Kasumi-1 (cell line): ENCODE measurements around the gene LAG3.
A peak's percentile ranks its signal among the peaks of the same experiment; 100 is the strongest.

ENCODE experiments used
- DNase-seq, 2 experiments: peaks; one replicate each; lab custom pipeline; 2025; lab: John Stamatoyannopoulos, UW

The LAG3 gene

DNA sequence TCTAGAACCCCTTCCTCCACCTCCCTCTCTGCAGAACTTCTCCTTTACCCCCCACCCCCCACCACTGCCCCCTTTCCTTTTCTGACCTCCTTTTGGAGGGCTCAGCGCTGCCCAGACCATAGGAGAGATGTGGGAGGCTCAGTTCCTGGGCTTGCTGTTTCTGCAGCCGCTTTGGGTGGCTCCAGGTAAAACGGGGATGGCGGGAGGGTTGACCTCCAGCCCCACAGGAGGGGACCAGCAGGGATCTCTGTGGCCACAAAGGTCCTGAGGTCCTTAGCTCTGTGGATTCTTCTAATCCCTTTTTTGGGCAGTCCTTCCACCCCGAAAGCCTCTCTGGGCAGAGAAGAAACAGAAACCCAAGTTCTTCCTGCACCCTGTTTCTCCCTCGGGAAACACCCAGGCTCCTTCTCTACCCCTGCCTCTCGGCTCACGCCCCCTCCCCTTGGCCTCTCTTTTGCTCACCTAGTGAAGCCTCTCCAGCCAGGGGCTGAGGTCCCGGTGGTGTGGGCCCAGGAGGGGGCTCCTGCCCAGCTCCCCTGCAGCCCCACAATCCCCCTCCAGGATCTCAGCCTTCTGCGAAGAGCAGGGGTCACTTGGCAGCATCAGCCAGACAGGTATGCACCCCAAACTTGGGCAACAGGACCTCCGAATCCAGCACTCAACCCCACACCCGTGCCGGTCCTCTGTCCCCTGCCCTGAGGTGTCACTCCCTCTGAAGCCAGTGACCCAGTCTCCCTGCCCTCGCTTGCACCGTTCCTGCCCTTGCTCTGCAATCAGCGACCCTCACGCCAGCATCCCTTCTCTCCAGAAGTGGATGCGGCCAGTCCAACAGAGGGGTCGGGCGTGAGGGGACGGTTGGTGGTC, 638 bp downstream of the LAG3 start:
- no peak for DNase-seq

DNA sequence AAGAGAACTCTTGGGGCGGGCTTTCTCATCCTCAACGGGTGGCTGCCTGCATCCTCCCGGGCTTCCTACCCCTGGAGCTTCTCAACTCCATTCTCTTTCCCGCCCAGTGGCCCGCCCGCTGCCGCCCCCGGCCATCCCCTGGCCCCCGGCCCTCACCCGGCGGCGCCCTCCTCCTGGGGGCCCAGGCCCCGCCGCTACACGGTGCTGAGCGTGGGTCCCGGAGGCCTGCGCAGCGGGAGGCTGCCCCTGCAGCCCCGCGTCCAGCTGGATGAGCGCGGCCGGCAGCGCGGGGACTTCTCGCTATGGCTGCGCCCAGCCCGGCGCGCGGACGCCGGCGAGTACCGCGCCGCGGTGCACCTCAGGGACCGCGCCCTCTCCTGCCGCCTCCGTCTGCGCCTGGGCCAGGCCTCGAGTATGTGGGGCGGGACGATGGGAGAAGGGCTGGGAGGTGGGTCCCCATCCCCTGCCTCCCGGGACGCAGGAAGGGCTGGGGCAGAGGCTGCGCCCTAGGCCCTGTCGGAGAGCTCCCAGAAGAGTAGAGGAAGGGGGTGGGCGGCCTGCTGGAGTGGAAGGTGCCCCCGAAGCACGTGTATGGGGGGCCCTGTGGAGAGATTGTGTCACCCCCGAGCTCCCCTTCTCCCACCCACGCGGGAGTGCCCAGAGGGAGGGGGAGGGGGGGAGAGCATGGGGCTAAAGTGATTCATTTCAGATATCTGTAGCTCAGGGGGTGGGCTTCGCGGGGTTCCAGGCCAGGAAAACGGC, 1.5 kb downstream of the LAG3 start:
- DNase-seq: no peak

DNA sequence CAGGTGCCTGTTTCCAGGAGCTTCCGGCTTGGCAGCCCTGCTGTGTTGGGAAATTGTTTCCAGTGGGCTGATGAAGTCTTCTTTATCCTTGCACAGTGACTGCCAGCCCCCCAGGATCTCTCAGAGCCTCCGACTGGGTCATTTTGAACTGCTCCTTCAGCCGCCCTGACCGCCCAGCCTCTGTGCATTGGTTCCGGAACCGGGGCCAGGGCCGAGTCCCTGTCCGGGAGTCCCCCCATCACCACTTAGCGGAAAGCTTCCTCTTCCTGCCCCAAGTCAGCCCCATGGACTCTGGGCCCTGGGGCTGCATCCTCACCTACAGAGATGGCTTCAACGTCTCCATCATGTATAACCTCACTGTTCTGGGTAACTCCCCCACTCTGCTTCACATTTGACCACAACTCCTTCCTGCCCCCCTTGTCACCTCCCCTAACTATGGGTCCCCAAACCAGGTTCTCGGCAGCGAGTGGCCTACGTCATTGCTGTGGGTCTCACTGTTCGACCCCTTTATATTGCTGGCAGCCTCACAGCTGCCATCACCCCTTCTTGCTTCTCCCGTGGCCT, 2.3 kb downstream of the LAG3 start:
- no peak for DNase-seq

DNA sequence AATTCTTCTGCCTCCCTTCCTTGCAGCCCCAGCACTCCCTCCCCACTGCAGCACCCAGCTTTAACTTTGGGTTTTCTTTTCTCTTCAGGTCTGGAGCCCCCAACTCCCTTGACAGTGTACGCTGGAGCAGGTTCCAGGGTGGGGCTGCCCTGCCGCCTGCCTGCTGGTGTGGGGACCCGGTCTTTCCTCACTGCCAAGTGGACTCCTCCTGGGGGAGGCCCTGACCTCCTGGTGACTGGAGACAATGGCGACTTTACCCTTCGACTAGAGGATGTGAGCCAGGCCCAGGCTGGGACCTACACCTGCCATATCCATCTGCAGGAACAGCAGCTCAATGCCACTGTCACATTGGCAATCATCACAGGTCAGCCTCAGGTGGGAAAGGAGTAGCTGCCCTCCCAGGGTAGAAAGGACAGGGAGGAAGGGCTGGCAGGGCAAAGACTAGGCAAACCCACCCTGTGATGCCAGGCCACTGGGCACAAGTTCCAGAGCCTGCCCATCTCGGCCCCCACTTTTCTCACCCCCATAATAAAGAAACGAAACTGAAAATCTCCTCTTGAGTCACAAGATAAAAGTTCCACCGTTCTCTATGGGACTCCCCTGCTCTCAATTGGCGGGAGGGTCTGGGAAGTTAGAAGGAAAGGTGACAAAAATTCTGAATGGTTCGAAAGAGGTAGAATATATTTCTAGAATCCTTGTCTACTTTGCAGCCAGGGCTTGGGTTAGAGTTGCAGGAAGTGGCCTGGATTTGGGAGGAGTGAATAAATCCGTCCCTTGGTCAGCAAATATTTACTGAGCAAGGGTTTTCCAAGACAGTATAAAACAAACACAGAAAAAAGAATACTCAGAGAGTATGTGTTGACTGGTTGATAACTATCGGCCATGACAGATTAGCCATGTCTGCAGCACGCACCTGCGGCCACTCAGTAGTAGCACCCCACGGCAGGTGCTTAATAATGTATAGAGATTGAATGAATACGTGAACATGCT, 3.2 kb downstream of the LAG3 start:
- DNase-seq: no peak

DNA sequence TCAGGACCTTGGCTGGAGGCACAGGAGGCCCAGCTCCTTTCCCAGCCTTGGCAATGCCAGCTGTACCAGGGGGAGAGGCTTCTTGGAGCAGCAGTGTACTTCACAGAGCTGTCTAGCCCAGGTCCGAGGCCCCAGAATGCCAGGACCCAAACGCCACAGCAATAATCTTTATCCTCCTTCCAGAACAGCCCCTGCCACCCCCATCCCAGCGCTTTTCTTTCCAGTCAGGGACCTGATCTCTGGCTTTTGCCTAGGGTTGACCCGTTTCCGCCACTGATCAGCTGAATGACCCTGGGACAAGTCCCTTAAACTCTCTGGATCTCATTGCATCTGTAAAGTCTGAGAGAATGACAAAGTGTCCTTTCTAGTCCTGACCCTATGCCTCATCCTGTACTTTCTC, 5.1 kb downstream of the LAG3 start:
- DNase-seq: no peak

DNA sequence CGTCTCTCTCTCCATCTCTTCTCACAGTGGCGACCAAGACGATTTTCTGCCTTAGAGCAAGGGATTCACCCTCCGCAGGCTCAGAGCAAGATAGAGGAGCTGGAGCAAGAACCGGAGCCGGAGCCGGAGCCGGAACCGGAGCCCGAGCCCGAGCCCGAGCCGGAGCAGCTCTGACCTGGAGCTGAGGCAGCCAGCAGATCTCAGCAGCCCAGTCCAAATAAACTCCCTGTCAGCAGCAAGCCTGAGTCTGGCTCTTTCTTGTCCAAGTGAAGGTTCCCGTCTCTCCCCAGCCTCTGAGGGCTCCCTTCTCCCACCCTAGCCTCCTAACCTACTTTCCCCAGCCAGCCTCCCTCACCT, 5.9 kb downstream of the LAG3 start:
- DNase-seq: no peak

DNA sequence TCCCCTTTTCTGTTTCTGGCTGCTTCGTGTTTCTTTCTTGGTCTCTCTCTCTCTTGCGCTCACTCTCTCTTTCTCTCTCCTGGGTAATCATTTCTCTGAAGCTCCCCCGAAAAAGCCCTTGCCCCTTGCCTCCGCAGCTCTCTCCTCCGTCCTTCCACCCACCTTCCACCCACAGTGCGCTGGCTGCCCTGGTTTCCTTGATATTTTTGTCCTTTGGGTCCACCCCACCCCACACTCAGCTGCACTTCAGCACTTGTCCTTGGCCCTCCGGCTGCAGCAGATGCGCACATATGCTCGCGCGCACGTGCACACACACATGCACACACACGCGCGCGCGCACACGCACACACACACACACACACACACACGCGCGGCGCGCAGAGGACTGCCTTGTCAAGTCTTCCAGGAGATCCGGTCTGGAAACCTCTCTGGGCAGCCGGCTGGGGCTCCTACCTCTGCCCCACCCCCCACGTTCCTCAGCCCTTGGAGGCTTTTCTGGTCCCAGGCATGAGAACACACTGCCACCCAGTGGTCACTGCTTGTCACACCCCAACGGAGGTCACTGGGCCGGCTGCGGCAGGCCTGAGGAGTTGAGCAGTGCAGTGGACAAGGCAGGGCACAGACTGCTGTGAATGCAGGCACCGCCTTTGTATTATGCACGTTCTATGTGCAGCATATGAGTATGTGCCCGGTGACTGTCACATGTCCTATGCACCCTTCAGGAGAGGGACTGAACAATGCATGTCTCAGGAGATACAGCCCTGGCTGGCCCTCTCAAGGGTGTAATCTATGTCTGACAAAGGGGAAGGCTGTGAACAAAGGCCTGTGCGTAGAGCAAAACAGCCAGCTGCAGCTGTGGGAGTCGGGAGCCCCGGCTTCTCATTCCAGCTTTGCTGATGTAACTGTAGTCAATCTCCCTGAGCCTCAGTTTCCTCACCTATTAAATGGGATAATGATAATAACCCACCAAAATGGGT, 6.5 kb downstream of the LAG3 start:
- peak; percentile 55 to 67 for DNase-seq

DNA sequence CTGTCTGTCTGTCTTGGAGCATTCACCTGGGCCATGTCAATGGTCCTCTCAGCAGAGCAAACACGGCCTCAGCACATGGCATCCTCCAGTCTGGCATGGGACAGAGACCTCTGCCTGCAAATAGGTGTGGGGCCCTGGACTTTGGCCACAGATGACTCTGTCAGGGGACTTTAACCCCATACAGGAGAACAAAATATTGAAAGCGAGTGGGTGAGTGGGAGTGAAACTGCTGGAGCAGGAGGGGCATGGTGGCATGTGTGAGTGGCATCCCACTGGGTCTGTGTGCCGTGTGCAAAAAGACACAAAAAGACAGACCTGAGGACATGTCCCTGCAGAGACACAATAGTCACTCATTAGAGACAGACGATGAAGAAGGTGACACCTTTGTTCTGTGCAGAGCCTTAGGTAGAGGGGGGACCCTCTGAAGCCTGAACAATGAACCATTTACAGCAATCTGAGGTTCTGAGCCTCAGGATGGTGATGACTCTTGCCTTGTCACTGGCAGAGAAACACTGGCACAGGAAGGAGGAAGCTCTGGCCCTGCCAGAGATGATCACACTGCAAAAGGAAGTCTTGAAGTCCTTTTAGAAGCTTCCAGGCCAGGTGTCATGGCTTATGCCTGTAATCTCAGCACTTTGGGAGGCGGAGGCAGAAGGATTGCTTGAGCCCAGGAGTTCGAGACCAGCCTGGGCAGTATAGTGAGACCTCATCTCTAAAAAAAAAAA, 7.5 kb downstream of the LAG3 start:
- no peak for DNase-seq

DNA sequence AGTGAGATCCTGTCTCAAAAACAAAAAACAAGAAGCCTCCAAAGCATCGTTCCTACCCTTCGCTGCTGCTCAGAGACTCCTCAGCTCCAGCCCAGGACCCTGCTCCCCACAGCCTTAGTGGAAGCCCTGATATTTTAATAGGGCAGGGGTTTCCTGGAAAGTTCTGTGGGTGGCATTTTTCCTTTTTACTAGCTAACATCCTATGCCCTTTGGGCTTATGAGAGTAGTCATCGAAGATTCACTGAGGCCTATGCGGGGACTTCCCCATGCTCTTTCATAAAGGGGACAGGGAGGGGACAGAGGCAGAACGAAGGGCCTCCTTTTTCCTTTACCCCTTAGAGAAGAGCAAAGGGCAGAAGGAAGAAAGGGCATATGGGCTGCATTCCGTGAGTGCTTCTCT, 8.3 kb downstream of the LAG3 start:
- DNase-seq: no peak

DNA sequence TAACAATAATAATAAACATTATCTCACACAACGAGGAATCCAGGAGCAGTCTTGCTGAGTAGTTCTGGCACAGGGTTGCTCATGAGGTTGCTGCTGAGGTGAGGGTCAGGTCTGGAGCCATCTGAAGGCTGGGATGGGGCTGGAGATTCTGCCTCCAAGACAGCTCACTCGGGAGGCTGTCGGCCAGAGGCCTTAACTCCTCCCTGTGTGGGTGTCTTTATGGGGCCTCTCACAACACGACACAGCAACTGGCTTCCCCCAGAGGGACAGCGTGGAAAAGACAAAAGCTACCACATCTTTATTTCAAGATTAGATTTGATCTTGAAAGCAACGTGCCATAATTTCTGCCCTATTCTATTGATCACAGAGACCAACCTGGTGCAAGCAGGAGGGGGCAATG, 9.8 kb downstream of the LAG3 start:
- no peak for DNase-seq

DNA sequence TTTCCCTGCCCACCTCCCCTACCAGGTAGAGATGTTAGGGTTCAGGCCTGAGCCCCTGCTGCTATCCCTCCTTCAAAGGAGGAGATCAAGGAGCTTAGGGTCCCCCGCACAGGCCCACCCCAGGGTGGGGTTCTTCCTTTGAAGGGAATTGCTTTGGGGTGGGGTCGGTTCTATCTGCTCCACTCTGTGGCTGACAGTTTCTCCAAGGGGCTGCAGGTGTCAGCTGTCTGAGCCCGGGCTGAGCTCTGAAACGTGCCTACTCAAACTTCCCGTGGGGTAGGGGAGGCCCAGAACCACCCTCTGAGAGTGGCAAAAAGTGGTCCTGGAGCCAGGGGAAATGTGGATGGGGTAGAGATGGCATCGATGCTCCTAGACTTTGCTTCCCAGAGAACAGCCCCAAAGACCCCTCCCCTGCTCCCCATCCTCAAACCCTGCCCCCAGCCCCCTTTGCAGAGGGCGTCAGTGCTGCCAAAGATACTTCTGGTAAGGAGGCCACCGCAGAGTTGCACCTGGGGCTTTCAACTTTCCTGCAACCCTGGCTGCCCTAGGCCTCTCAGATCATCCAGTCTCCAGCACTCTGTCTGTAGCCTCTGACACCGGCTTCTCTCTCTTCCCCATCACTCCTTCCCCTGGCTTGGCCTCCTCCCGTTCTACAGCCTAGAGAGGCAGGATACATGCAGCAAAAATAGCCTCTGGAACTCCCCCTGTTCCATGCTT, 10.7 kb downstream of the LAG3 start:
- no peak for DNase-seq

DNA sequence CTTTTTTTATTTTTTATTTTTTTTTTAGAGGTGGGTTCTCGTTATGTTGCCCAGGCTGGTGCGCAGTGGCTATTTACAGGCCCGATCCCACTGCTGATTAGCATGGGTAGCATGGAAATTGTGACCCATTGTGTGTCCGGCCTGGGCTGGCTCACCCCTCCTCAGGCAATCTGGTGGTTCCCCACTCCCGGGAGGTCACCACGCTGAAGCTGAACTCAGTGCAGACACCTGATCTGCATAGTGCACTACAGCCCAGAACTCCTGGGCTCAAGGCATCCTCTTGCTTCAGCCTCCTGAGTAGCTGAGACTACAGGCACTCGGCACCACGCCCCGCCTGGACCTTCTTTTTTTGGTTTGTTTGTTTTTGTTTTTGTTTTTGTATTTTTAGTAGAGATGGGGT, 11.5 kb downstream of the LAG3 start:
- no peak for DNase-seq

DNA sequence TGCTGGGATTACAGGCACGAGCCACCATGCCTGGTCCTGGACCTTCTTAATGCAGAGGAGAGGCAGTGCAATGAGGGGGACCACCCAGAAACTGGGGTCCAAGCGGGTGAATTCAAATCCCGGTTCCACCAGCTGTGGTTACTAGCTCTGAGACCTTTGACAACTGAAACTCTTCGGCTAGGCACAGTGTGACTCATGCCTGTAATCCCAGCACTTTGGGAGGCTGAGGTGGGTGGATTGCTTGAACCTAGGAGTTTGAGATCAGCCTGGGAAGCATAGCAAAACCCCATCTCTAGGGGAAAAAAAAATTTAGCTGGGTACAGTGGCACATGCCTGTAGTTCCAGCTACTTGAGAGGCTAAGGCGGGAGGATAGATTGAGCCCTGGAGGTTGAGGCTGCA, 12.0 kb downstream of the LAG3 start:
- no peak for DNase-seq

DNA sequence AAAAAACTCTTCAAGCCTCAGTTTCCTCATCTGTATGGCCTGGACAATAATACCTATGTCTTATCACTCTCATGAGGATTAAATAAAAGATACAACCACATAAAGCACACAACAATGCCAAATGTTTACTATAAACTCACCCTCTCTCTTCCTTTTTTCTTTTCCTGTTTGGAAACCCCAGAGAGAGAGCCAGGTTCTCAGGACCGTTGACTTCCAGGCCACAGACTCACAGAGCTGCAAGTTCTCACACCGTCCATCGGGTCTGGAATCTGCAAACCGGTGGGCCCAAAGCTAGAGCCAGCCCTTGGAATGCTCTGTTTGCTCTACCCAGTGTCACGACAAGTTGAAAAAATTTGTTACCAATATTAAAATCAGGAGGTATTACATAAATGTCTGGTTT, 12.4 kb downstream of the LAG3 start:
- DNase-seq: no peak

DNA sequence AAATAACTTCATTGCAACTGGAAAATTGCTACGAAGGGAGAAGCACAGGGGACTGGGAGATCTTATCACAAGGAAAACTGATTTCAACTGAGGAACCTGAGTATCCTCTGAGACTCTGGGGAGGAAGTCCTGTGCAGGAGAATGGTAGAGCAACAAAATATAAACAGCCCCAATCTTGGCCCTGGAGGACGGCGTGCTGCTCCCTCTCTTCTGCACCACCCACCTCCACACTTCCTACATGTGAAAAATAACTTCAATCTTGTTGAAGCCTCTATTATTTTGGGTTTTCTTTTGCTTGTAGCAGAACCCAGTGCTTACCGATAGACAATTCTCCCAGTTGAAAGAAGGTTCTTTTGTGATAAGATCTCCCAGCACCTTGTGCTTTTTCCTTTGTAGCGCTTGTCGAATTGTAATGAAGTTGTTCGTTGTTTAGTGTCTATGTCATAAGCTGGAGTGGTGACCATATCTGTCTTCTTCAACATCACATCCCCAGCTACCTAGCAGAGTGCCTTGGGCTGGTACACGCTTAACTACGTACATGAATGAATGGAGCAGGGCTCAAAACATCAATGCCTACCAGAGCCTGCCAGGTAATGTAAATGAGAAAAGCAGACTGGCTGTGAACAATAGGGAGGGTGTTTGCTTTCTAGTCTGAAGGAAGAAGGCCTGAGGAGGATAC, 14.2 kb downstream of the LAG3 start:
- DNase-seq: no peak

DNA sequence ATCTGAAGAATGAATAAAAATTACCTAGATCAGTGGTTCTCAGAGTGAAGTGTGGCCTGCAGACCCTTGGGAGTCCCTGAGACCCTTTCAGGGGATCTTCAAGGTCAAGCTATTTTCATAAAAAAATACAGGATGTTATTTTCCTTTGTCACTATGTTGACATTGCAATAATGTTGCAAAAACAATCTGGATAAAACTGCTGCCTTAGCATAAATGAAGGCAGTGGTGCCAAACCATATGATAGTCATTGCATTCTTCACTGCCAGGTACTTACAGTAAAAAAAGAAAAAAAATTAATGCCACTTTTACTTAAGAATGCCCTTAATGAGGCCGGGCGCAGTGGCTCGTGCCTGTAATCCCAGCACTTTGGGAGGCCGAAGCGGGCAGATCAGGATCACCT, 15.0 kb downstream of the LAG3 start:
- no peak for DNase-seq

DNA sequence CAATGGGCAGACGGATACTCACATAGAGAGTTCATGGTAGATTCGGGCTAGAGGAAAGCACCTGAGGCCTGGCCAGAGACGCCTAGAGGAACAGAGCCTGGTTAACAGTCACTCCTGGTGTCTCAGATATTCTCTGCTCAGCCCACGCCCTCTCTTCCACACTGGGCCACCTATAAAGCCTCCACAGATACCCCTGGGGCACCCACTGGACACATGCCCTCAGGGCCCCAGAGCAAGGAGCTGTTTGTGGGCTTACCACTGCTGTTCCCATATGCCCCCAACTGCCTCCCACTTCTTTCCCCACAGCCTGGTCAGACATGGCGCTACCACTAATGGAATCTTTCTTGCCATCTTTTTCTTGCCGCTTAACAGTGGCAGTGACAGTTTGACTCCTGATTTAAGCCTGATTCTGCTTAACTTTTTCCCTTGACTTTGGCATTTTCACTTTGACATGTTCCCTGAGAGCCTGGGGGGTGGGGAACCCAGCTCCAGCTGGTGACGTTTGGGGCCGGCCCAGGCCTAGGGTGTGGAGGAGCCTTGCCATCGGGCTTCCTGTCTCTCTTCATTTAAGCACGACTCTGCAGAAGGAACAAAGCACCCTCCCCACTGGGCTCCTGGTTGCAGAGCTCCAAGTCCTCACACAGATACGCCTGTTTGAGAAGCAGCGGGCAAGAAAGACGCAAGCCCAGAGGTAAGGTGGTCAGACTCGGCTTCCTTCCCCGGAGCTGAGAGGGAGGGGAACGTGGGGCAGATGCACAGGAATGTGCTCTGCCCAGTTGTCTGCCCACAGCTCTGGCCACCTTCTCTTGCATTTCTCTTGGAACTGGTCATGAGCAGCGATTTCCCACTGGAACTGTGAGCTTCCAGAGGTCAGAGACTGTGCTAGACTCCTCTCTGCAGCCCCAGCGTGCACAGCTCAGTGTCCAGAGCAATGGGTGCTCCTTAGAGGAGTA, 16.9 kb downstream of the LAG3 start, which contains the start of gene CD4:
TSS of gene CD4 (plus strand) at position 557 of the 953 bp plus-strand sequence. CDS start 10,611 bp downstream, outside the sequence.
- peak; percentile 73 to 76 for DNase-seq
